Measurements from ENCODE around the gene CFAP45. TPM values are rescaled to one million over a fixed set of nuclear protein-coding genes. Genes with fewer than 3 reads are reported as not detected.
A peak's percentile ranks its signal among the peaks of the same experiment; 100 is the strongest.

Gene CFAP45
- total RNA-seq (2021) (1.5 and 3.6 TPM in 2 replicates), Bru-seq, nascent RNA (percentile 42 among the genes with signal in this experiment), BruChase-seq, experiment 1, labeled RNA remaining after a 2-hour chase (percentile 32 among the genes with signal in this experiment), BruChase-seq, experiment 2, labeled RNA remaining after a 6-hour chase (percentile 35 among the genes with signal in this experiment)
- long read RNA-seq, partial matches to known transcripts: 1 of 4 reads
- long read RNA-seq, other reads (novel, unspliced or antisense): 3 of 4 reads

GRCh38 chr1:159900086-159900680 is at the start of gene CFAP45:
Gene CFAP45 (minus strand): TSS chr1:159900165. CDS start chr1:159900098, 67 bp downstream.
- no TSS peak for BruUV-seq (replicated peaks)
- Histone ChIP-seq H3K4me3 (ENCODE audit: low read depth, low read length, poor library complexity, severe bottlenecking) (no peak within 1 kb of the TSS), H3K36me3 (ENCODE audit: insufficient read depth, low read length, poor library complexity, severe bottlenecking) (no peaks in the 10 kb centered on the region), H3K27me3 (replicated peaks; ENCODE audit: insufficient read depth, low read depth, low read length, poor library complexity) (no peaks in the 10 kb centered on the region), H3K9me3 (ENCODE audit: low read depth, low read length, poor library complexity, severe bottlenecking) (peaks cover 5% of the 10 kb centered on the region), H3K27ac (ENCODE audit: low read depth, low read length, poor library complexity, severe bottlenecking) (no peak within 1 kb of the TSS), H3K4me1 (ENCODE audit: insufficient read depth, low read length, poor library complexity, severe bottlenecking) (peaks cover 11% of the 10 kb centered on the region)
- intact Hi-C loops (cut with micrococcal nuclease; ENCODE audit: unreplicated experiment): no loop called here
- CTCF ChIA-PET: interaction anchor here (0.6 kb wide), 1 partner anchor 15 kb away, joined by 5 read pairs; no protein-coding TSS in a partner anchor
- DNase-seq (ENCODE audit: low spot score): peak; percentile 83
- POLR2A ChIA-PET (ENCODE audit: low non-redundant PET): no interaction called here
- TF ChIP-seq EZH2 (IDR thresholded peaks at IDR 0.05; ENCODE audit: borderline replicate concordance, low read depth, low read length, poor library complexity, severe bottlenecking): no peak
- TF ChIP-seq, protein P1, sequence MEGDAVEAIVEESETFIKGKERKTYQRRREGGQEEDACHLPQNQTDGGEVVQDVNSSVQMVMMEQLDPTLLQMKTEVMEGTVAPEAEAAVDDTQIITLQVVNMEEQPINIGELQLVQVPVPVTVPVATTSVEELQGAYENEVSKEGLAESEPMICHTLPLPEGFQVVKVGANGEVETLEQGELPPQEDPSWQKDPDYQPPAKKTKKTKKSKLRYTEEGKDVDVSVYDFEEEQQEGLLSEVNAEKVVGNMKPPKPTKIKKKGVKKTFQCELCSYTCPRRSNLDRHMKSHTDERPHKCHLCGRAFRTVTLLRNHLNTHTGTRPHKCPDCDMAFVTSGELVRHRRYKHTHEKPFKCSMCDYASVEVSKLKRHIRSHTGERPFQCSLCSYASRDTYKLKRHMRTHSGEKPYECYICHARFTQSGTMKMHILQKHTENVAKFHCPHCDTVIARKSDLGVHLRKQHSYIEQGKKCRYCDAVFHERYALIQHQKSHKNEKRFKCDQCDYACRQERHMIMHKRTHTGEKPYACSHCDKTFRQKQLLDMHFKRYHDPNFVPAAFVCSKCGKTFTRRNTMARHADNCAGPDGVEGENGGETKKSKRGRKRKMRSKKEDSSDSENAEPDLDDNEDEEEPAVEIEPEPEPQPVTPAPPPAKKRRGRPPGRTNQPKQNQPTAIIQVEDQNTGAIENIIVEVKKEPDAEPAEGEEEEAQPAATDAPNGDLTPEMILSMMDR (conservative IDR thresholded peaks at IDR 0.05; ENCODE audit: low read depth, low read length): no peak

GRCh38 chr1:159949123-159949522 is 49.2 kb upstream of the CFAP45 start:
- H3K4me3 ChIP-seq (ENCODE audit: low read depth, low read length, poor library complexity, severe bottlenecking): no peak overlapping the region
- no peak overlapping the region for H3K27ac ChIP-seq (ENCODE audit: low read depth, low read length, poor library complexity, severe bottlenecking)
- TF ChIP-seq, protein P1 (conservative IDR thresholded peaks at IDR 0.05; ENCODE audit: low read depth, low read length): no peak
- no peak for TF ChIP-seq EZH2 (IDR thresholded peaks at IDR 0.05; ENCODE audit: borderline replicate concordance, low read depth, low read length, poor library complexity, severe bottlenecking)
- no TSS peak for BruUV-seq (replicated peaks)
- peaks cover 27% of the 10 kb centered on the region for H3K27me3 ChIP-seq (replicated peaks; ENCODE audit: insufficient read depth, low read depth, low read length, poor library complexity)
- intact Hi-C loops (cut with micrococcal nuclease; ENCODE audit: unreplicated experiment): no loop called here
- ChIA-PET POLR2A (ENCODE audit: low non-redundant PET) (no interaction called here), CTCF (no interaction called here)
- H3K36me3 ChIP-seq (ENCODE audit: insufficient read depth, low read length, poor library complexity, severe bottlenecking): no peaks in the 10 kb centered on the region
- H3K9me3 ChIP-seq (ENCODE audit: low read depth, low read length, poor library complexity, severe bottlenecking): no peaks in the 10 kb centered on the region
- DNase-seq (ENCODE audit: low spot score): no peak
- peaks cover 6% of the 10 kb centered on the region for H3K4me1 ChIP-seq (ENCODE audit: insufficient read depth, low read length, poor library complexity, severe bottlenecking)

- H3K36me3 ChIP-seq (ENCODE audit: insufficient read depth, low read length, poor library complexity, severe bottlenecking): no peaks in the 10 kb centered on the region
- BruUV-seq (replicated peaks): no TSS peak
- CTCF ChIA-PET: no interaction called here
- POLR2A ChIA-PET (ENCODE audit: low non-redundant PET): no interaction called here
- H3K4me3 ChIP-seq (ENCODE audit: low read depth, low read length, poor library complexity, severe bottlenecking): no peak overlapping the region
- H3K9me3 ChIP-seq (ENCODE audit: low read depth, low read length, poor library complexity, severe bottlenecking): no peaks in the 10 kb centered on the region
- no peak for TF ChIP-seq EZH2 (IDR thresholded peaks at IDR 0.05; ENCODE audit: borderline replicate concordance, low read depth, low read length, poor library complexity, severe bottlenecking)
- TF ChIP-seq, protein P1 (conservative IDR thresholded peaks at IDR 0.05; ENCODE audit: low read depth, low read length): no peak
- peaks cover 6% of the 10 kb centered on the region for H3K4me1 ChIP-seq (ENCODE audit: insufficient read depth, low read length, poor library complexity, severe bottlenecking)
- DNase-seq (ENCODE audit: low spot score): no peak
- H3K27me3 ChIP-seq (replicated peaks; ENCODE audit: insufficient read depth, low read depth, low read length, poor library complexity): peaks cover 17% of the 10 kb centered on the region
- H3K27ac ChIP-seq (ENCODE audit: low read depth, low read length, poor library complexity, severe bottlenecking): no peak overlapping the region
- intact Hi-C loops (cut with micrococcal nuclease; ENCODE audit: unreplicated experiment): no loop called here
These were observed 48.0 kb upstream of the CFAP45 start for GRCh38 chr1:159947942-159948341.
